Measurements from ENCODE around the gene POFUT2.

GRCh38 chr21:45289655-45290515 is 2.2 kb upstream of the POFUT2 start:
- TF ChIP-seq CTCF (IDR thresholded peaks at IDR 0.05) (no peak), POLR2A (IDR thresholded peaks at IDR 0.05) (no peak), POLR2AphosphoS5 (IDR thresholded peaks at IDR 0.05) (no peak), EP300 (IDR thresholded peaks at IDR 0.05) (no peak)
